SU-DHL-6 (cell line): ENCODE data around the gene ZNF367.

Experiments
- CTCF ChIP-seq: fragments of 200-600 bp; sonication (generic); IDR thresholded peaks from one replicate; pipeline ENCODE4 v1.5.1; 2017; ENCODE audit warnings: antibody characterized with exemption, mild to moderate bottlenecking, low read length, moderate library complexity; ENCODE audit not compliant: insufficient read depth, poor library complexity, severe bottlenecking
- EZH2phosphoT487 ChIP-seq: fragments of 200-600 bp; sonication (generic), shearing (Covaris generic); conservative IDR thresholded peaks from 2 replicates; pipeline ENCODE4 v1.6.1; 2018; ENCODE audit warnings: mild to moderate bottlenecking, antibody characterized with exemption, low read length, moderate library complexity, mixed read lengths

DNA sequence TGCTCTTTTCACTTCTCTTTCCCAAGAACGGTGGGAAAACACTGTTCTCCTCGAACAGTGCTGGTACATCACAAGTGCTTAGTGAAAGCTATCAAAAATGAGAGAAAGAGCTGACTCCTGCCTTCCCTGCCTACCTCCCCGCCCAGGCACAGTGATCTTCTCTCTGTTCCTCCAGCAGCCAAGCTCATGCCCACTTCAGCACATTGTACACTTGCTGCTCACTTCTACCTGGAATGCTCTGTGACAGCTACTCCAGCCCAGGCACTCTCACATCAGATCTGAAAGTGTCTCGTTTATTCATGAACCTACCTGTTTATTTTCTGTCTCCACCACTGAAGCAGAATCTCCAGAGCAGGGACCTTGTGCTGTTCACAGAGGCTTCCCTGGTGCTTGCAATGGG is 36.5 kb downstream of the ZNF367 start:
- TF ChIP-seq CTCF, result no peak
- TF ChIP-seq EZH2phosphoT487, result no peak
